Activated CD4-positive, CD25-positive, alpha-beta regulatory T cell treated with anti-CD3 and anti-CD28 coated beads, Interleukin-2, amount 50 U/mL, for 72 hours (primary cell): ENCODE results near the gene SMYD1.

ENCODE experiments used
- DNase-seq: peaks from one replicate; pipeline ENCODE4 v3.0.0; 2021

SMYD1 gene

GRCh38 chr2:88148929-88149438 is 81.4 kb downstream of the SMYD1 start:
- DNase-seq, result no peak

GRCh38 chr2:88159481-88159880 is 91.9 kb downstream of the SMYD1 start:
- DNase-seq, result no peak

- DNase-seq, result peak; percentile 44
Measured at GRCh38 chr2:88159955-88160415, 92.4 kb downstream of the SMYD1 start.

- DNase-seq, result no peak
Measured at GRCh38 chr2:88160517-88160916, 92.9 kb downstream of the SMYD1 start.

GRCh38 chr2:88161446-88162244 is 94.0 kb downstream of the SMYD1 start:
- DNase-seq, result no peak
